ENCODE measurements around the gene PKM.
A peak's percentile ranks its signal among the peaks of the same experiment; 100 is the strongest.
"Not testable (repeated sequence)": the region's sequence is repeated elsewhere in the genome, so short reads cannot be mapped to it uniquely, and the experiment has no call there.

Gene PKM

DNA sequence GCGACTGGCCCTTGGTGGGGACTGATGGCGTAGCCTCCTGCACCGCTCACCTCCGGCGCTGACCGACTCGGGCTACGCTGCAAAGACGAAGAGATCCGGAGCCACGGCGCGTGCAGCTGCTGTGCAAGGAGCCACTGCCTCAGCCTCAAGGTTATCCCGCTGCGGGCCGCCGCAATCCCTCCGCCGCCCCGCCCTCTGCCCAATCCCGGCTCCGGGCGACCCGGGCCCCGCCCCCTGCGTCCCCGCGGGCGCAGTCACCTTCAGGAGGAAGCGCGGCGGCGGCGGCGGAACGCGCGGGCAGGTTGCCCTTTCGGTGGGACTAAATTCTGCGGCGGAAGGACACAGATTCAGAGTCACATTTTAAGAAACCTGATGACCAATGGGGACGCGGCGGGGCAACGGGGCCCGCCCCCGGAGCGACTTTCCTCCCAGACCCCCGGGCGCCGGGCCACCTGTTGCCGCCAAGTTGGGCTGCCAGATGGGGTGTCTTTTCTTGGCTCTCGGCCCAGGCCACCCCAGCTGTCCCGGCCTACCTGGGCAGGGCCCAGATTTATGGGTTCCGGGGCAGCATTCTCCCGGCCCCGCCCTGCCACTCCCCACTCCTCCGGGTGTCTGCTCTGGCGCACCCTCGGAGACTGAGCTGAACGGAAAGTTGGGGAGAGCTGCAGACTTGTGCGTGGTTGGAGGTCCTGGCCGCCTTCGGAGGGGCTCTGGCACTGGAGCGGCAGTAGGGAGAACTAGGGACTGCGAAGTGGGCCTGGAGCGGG lies at the start of gene PKM:
PKM (minus strand) TSS at position 125 of the 767 bp plus-strand sequence. CDS start 12,093 bp downstream, outside the sequence.
- no peak for TF ChIP-seq Cebpa-rat (IDR thresholded peaks at IDR 0.05)
- Histone ChIP-seq H3K9me3 (replicated peaks in 1 of 11) (no peaks in the 10 kb centered on the region), H3K9ac (peak within 1 kb of the TSS; percentile 91 to 100 (median 99)), H4K20me1 (peaks cover 34 to 41% (median 40%) of the 10 kb centered on the region in 11 experiments), H3K4me1 (peaks cover 36 to 70% (median 53%) of the 10 kb centered on the region in 10 experiments), H3K36me3 (peaks cover 0 to 21% (median 2%) of the 10 kb centered on the region in 11 experiments; a peak in 14 of 22 replicates), H3K27me3 (no peaks in the 10 kb centered on the region), H3K4me3 (peak within 1 kb of the TSS; percentile 78 to 99 (median 96)), H3K4me2 (peak within 1 kb of the TSS; percentile 83 to 98 (median 95)), H3K27ac (peak within 1 kb of the TSS; percentile 85 to 100 (median 99))

DNA sequence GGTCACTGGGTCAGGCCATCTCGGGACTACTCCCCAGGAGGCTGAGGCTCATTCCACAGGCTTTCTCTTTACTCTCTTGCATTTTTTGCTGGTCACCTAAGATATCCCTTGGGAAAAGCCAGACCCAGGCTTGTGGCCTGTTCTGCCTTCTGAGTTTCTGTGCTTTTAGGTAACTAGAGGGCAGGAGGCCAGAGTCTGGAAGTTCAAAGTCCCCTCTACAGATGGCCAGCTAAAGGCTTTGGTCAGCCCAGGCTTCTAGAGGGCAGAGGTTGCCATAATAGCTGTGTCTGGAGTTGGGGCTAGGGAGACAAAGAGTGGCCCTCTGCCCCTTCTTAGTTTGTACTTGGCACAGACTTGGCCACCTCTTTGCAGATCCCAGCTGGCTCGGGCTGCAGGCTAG lies 49.8 kb upstream of the PKM start:
- H3K36me3 ChIP-seq: peaks cover 0 to 48% (median 0%) of the 10 kb centered on the region in 11 experiments; a peak in 6 of 22 replicates
- no peak overlapping the region for H3K4me2 ChIP-seq
- no peaks in the 10 kb centered on the region for H3K9me3 ChIP-seq (replicated peaks in 1 of 11)
- H3K27me3 ChIP-seq: no peaks in the 10 kb centered on the region
- no peak for TF ChIP-seq Cebpa-rat (IDR thresholded peaks at IDR 0.05)
- no peaks in the 10 kb centered on the region for H4K20me1 ChIP-seq
- no peak overlapping the region for H3K27ac ChIP-seq
- H3K4me1 ChIP-seq: no peaks in the 10 kb centered on the region
- H3K4me3 ChIP-seq: no peak overlapping the region
- H3K9ac ChIP-seq: no peak overlapping the region

DNA sequence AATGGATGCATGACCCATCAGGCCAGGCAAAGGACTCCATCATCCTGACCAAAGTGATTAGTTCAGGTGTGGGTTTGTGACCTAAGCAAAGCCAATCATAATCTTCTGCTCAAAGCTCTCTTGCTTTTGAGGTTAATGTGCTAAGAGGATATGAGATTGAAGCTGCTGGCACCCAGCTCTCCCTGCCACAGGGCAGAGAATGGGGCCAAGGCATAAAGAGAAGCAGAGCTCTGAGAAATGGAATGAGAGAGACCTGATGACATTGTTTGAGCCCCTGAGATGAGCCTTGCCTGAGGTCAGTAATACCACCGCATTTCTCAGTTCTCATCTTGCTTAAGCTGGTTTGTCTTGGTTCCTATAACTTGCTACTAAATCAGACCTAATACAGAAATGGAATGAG lies 47.7 kb upstream of the PKM start:
- H3K4me3 ChIP-seq: no peak overlapping the region
- no peak for TF ChIP-seq Cebpa-rat (IDR thresholded peaks at IDR 0.05)
- no peaks in the 10 kb centered on the region for H4K20me1 ChIP-seq
- peaks cover 0 to 1% (median under 1%) of the 10 kb centered on the region in 10 experiments; a peak in 6 of 20 replicates for H3K4me1 ChIP-seq
- no peaks in the 10 kb centered on the region for H3K27me3 ChIP-seq
- peaks cover 0 to 29% (median 0%) of the 10 kb centered on the region in 11 experiments; a peak in 4 of 22 replicates for H3K36me3 ChIP-seq
- H3K9ac ChIP-seq: no peak overlapping the region
- H3K9me3 ChIP-seq (replicated peaks in 1 of 11): no peaks in the 10 kb centered on the region
- H3K27ac ChIP-seq: no peak overlapping the region
- H3K4me2 ChIP-seq: no peak overlapping the region

DNA sequence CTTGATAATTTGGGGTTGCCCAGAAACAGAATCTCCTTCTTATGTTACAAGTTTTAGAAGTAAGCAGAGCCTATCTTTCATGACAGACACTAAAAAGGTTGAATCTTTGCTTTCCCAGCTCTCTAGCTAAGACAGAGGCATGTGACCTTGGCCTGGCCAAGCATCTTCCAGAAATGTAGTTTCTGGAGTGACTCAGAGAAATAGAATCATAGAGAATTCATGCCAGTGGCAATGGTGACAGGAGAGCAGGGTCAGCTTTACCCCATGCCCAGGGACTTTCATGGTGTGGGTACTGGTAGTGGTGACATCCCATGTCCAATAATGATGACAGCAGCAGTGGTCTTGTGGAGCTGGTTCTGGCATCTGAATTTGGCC lies 45.3 kb upstream of the PKM start:
- peaks cover 0 to 4% (median 0%) of the 10 kb centered on the region in 11 experiments; a peak in 1 of 22 replicates for H3K36me3 ChIP-seq
- no peak overlapping the region for H3K4me3 ChIP-seq
- no peaks in the 10 kb centered on the region for H3K27me3 ChIP-seq
- peaks cover 13 to 16% (median 14%) of the 10 kb centered on the region in 10 experiments for H3K4me1 ChIP-seq
- TF ChIP-seq Cebpa-rat (IDR thresholded peaks at IDR 0.05): no peak
- H3K9me3 ChIP-seq (replicated peaks in 1 of 11): no peaks in the 10 kb centered on the region
- H4K20me1 ChIP-seq: peaks cover 0 to under 1% (median 0%) of the 10 kb centered on the region in 11 experiments; a peak in 2 of 22 replicates
- no peak overlapping the region for H3K9ac ChIP-seq
- H3K4me2 ChIP-seq: no peak overlapping the region
- no peak overlapping the region for H3K27ac ChIP-seq

DNA sequence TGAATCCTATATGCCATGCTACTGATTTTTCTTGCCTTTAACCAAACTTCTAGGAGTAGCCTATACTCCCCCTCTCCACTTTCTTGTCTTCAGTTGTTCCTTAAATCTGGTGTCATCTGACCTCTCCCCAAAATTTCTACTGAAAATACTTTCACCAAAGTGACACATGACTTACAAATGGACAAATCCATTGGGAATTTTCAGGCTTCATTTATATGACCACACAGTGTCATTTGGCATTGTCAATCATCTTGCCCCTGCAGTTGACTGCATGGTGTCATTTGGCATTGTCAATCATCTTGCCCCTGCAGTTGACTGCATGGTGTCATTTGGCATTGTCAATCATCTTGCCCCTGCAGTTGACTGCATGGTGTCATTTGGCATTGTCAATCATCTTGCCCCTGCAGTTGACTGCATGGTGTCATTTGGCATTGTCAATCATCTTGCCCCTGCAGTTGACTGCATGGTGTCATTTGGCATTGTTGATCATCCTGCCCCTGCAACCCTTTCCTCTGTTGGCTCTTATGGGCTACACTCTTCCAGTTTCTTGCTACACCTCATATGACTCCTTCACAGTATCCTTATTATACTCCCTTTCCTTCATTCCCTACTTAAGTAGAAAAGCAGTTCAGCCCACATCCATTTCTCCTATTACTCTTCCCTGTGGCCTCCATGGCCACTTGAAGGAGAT lies 44.8 kb upstream of the PKM start:
- not testable (repeated sequence) for H3K27ac ChIP-seq; H3K36me3 ChIP-seq; H4K20me1 ChIP-seq; H3K4me3 ChIP-seq; H3K4me2 ChIP-seq; H3K9me3 ChIP-seq (replicated peaks in 1 of 11); H3K27me3 ChIP-seq; H3K9ac ChIP-seq
- H3K4me1 ChIP-seq: peaks cover 19 to 21% (median 20%) of the 10 kb centered on the region in 10 experiments

DNA sequence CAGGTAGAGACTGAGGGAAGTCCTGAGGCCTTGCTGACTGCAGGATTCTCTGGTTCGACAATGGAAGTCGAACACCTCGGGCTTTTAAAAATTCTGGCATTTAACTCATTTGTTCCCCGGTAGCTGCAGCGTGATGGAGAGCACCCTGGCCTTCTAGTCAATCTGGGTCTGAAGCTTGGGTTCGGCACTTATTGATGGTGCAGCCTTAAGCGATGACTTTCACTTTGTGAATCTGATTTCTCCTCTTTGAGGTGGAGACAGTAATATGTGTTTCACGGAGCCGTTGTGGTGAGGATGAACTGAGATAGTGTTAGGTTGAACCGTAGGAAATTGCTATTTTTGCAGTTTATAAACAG lies 42.0 kb upstream of the PKM start:
- Histone ChIP-seq H4K20me1 (peaks cover 0 to 18% (median 0%) of the 10 kb centered on the region in 11 experiments; a peak in 4 of 22 replicates), H3K4me2 (peak overlapping the region; percentile 67 to 92 (median 82)), H3K27ac (peak overlapping the region in 10 of 11 experiments; percentile 24 to 92 (median 69); a peak in 18 of 22 replicates), H3K36me3 (peaks cover 11 to 28% (median 22%) of the 10 kb centered on the region in 11 experiments), H3K27me3 (no peaks in the 10 kb centered on the region), H3K9me3 (replicated peaks in 1 of 11) (no peaks in the 10 kb centered on the region), H3K4me1 (peaks cover 25 to 31% (median 28%) of the 10 kb centered on the region in 10 experiments), H3K4me3 (peak overlapping the region; percentile 81 to 100 (median 91)), H3K9ac (peak overlapping the region; percentile 5 to 99 (median 91); a peak in 18 of 22 replicates)
- no peak for TF ChIP-seq Cebpa-rat (IDR thresholded peaks at IDR 0.05)

DNA sequence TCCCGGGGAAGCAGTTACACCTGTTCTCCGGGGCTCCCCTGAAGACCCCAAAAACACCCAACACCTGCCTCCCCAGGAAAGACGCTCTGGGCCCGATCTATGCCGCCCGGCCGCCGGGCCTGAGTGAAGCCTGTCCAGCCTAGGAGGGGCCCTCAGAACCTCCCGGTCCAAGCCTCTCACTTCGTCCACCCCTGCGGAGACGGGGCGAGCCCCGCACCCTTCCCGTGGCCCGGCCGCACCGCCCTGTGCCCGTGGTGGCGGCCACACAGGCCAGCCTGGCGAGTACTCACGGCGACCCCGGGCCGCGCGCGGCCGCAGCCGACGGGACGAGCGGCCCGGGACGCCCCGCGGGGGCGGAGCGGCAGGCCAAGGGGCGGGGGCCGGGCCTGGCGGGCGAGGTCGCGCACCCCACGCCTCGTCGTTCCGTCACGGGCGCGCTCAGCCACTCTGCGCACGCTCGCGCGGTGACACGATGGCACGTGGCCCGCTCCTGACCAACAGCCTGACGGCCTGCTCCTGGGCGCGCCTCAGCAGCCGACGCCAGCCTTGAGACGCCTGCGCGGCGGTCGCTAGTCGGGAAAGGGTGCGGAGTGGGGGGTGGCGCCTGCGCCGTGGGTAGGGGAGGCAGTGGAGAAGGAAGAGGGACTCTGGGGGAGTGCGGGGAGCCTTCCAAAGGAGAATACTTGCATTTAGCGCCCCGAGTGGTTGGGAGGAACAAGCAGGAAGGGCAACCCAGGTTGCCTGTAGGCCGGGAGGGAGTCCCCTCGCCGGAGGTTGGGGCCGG lies 41.4 kb upstream of the PKM start, which contains the start of gene PARP6:
PARP6 (minus strand) TSS at position 342 of the 784 bp plus-strand sequence. CDS start 5,077 bp downstream, outside the sequence.
- H3K9ac ChIP-seq: peak within 1 kb of the TSS; percentile 83 to 99 (median 94)
- no peaks in the 10 kb centered on the region for H3K9me3 ChIP-seq (replicated peaks in 1 of 11)
- H3K27me3 ChIP-seq: no peaks in the 10 kb centered on the region
- TF ChIP-seq Cebpa-rat (IDR thresholded peaks at IDR 0.05): no peak
- peaks cover 25 to 31% (median 28%) of the 10 kb centered on the region in 10 experiments for H3K4me1 ChIP-seq
- peaks cover 16 to 34% (median 28%) of the 10 kb centered on the region in 11 experiments for H3K36me3 ChIP-seq
- H3K4me2 ChIP-seq: peak within 1 kb of the TSS; percentile 80 to 92 (median 88)
- H3K27ac ChIP-seq: peak within 1 kb of the TSS; percentile 79 to 96 (median 89)
- H3K4me3 ChIP-seq: peak within 1 kb of the TSS; percentile 81 to 100 (median 91)
- peaks cover 0 to 24% (median 5%) of the 10 kb centered on the region in 11 experiments; a peak in 6 of 22 replicates for H4K20me1 ChIP-seq

DNA sequence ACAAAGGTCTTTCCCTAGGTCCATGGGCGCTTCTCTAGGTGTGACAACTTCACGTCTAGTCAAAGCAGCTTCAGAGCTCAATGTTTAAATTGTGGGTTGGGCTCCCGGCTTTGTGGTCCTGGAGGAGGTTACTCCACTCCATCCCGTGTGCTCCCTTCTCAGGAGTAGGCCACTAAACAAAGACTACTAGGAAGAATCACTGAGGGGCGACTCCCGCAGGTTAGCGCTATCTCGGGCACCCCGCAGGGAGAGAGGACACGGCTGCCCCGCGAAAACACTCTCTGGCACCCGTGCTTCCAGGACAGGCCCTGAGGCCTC lies 40.9 kb upstream of the PKM start:
- Histone ChIP-seq H3K27ac (peak overlapping the region; percentile 79 to 96 (median 89)), H4K20me1 (peaks cover 0 to 29% (median 8%) of the 10 kb centered on the region in 11 experiments; a peak in 6 of 22 replicates), H3K4me2 (peak overlapping the region; percentile 80 to 92 (median 88))

More for the DNA sequence above, 40.9 kb upstream of the PKM start:
- Histone ChIP-seq H3K9ac (peak overlapping the region; percentile 83 to 99 (median 94)), H3K4me1 (peaks cover 25 to 31% (median 28%) of the 10 kb centered on the region in 10 experiments), H3K27me3 (no peaks in the 10 kb centered on the region), H3K9me3 (replicated peaks in 1 of 11) (no peaks in the 10 kb centered on the region), H3K36me3 (peaks cover 22 to 39% (median 34%) of the 10 kb centered on the region in 11 experiments), H3K4me3 (peak overlapping the region; percentile 81 to 100 (median 91))
- TF ChIP-seq Cebpa-rat (IDR thresholded peaks at IDR 0.05): no peak
